GM18861 (cell line): ENCODE data around the gene AMOT.

ENCODE experiments used
- ATAC-seq: cut with Tn5 transposase; IDR thresholded peaks from one replicate; pipeline ENCODE4 v1.9.1; 2021; ENCODE audit not compliant: unreplicated experiment

AMOT gene

DNA sequence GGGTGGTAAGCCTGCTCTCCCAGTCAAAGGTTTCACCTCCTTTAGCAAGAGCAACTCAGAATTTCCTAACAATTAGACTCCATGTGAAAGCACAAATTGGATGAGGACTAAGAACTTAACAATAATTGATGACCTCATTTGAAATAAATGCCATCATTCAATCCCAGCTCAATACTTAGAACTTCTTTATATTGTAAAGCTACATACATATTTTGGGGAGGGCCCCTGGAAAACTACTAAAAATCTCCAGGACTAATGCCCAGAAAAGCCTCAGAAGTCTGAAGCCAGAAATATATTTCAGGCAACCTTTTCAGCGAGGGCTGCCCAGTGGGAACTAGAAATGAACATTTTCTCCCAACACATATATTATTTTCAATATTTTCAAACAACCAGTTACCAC lies 38.1 kb downstream of the AMOT start:
- ATAC-seq: no peak

DNA sequence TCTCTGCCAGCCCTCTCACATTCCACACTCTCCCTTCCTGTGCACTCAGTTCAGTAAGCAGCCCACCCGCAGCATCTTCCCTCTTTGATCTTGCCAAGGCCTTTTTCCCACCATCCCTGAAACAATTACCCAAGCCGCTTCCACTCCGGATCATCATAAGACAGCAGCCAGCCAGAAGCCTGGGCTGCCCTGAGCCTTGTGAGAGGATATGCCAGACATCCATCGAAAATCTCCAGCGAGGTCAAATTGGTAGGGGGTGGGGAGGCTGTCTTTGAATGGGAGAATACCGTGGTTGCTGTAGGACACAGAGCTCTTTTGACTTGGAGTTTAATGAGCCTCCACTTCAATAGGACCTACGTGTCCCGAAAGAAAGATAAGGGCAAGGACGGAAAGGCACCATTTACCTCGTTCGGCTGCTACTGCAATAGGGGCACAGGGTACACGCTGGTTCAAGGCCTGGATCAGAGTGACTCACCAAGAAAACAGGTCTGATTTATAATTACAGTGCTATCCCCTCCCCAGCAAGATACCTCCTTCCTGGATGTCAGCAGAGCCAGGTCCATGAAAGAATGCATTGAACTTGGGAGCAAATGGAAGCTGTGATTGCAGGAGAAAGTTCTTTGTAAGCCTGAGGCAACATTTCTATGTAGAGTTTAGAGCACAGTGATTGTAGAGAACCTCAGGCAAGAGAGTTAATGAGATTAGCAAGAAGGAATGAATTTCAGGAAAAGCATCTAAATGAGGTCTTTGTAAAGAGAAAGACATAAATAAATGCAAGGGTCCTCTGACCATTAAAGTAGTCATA lies 39.5 kb downstream of the AMOT start:
- no peak for ATAC-seq

DNA sequence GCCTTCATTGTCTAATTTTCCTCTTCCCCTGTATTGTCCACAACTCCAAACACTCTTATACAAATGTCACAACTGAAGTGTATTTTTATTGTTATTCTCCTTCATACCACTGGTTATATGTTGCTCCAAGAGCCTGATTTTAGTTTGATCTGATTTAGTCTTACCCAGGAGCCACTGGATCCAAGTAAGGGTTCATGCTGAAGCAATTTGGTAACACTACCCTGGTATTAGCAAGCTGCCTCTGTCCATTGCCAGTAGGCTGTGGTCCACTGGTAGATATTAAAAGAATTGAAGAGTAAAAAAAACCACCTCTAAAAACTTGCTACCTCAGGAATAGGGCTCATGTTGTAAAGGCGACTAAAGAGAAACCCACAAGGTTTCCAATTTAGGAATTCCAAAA lies 41.2 kb downstream of the AMOT start:
- ATAC-seq: no peak

DNA sequence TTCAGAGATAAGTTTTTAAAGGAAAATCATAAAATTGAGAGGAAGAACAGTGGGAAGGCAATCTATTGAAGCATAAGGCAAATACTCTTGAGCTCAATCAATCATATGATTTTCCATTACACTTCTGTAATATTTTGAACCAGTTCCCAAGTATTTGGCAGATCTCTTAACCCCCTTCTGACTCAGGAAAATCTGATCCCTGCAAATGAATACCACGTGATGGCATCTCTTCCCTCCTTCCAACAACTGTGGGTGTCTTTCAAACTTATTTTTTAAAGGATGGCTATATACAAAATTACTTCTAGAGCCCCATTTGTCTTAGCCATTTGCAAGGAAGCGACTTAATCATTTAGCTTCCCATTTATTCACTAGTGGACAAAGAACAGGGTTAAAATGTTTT lies 41.9 kb downstream of the AMOT start:
- no peak for ATAC-seq

DNA sequence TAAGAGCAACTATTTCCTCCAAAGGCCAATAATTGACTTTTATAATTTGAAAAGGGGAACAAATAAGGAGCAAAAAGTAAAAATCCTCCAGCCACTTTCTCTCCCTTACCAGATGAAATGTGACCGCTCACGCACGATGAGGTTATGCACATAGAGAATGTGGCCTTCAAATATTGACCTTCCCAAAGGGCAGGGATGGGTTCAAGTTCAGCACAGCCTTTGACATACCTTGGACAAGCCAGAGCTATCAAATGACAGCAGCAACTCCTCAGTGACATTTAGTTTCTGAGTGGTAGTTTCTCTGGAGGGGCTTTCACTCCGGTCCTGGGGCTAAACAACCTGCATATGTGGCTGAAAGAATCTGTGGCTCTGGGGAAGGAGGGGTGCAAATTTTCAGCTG lies 50.7 kb downstream of the AMOT start:
- no peak for ATAC-seq

DNA sequence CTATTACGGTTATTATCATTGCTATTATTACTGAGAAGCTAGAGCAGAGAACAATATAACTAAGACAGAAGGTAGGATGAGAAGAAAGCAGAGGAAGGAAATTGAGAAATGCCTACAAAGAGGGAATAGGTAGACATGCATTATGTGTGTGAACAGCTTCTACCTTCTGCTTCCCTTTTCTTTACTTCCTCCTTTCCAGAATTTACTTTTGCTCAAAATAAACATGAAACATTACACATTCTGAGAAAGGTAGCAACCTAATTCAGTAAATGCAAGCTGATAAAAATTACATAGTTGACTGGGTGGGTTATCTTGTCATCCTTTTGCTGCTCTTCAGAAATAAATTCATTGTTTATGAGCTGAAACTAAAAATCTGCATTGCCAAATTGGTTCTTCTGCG lies 54.6 kb downstream of the AMOT start:
- no peak for ATAC-seq

DNA sequence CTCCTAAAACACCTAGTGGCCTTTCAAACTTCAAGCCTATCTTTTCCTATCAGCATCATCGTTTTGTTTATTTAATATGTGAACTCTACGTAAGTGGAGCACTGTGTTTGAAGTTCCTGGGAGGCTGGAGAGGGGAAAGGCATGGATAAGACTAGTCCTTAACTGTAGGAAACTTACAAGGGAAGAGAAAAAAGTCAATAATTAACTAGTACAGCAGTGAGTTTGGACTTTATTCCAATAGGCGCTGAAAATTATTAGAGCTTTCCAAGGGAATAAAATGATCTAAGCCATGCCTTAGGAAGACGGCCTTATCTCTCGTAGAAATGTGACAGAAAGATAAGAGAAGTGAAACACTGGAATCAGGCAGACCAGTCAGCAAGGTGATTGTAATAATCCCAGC lies 55.3 kb downstream of the AMOT start:
- ATAC-seq: no peak

DNA sequence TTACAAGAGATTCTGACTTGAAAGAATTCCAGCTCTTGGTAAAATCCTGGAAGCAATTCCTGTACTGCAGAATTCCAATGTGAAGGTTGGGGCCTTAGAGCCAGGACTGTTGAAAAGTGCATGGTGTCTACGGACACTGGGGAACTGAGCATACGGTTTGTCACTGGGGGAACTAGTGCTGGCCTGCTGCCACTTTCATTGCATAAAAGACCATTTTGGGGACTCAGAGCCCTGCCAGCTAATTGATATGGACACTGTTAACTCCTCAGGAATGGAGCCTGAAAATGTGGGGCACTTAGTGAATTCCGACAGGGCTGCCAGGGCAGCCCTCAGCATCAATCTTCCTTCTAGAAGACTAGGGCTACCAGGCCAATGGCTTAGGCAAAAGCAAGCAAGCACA lies 55.9 kb downstream of the AMOT start:
- no peak for ATAC-seq

DNA sequence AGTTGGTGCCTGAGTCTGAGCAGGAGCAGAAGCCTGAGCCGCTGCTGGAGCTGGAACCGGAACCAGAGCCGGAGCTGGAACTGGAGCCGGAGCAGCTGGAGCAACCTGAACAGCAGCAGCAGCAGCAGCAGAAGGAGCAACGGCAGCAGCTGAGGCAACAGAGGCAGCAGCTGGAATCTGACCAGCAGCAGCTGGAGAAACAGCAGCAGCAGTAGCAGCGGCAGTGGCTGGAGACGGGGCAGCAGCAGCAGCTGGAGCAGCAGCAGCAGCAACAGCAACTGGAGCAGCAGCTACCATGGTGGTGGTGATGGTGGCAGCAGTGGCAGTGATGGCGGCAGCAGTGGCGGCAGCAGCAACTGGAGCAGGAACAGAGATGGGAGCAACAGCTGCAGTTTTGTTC lies 61.5 kb downstream of the AMOT start:
- ATAC-seq: no peak

DNA sequence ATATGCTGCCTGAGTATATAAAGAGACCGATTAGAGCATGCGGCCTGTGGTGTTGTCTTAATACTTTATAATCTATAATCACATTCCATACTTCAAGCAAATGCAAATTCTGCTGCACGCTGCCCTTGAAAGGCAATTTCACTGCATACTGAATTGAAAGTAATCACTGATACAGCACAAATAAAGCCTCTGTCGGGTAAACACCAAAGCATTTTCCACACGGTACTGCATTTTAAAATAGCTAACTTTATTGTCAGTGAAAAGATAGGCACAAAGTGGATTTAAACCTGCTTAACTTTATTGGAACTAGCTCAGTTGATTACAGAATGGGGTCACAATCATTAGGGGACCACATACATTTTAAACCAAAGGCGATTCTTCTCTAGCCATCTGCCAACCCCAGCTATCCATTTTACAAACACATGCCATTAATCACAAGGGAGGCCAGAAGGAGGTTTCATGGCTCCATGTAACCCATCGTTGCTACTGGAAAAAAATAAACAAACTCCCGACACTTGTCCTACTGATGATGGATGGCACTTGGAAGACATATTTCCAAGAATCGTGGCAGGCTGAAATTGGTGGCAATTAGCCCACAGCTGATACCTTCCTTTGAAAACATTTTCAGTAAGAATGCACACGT lies 65.9 kb downstream of the AMOT start:
- ATAC-seq: no peak

DNA sequence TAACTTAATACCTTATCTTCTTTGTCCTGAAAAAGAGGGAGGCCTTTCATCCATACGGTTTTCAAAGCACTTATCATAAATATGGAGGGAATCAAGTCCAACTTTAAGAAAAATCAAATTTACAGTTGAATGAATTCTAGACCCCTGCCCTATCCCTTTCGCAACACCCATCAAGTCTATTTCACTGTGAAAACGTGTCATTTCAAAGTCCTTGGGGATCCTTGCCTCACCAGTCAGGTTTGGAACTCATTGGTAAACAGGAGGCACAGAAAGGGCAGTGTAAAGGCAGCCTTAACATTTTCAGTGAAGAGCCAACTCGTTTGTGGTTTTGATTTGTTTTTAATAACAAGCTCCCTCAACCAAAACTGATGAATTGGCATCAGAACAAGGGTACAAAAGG lies 66.5 kb downstream of the AMOT start:
- ATAC-seq: no peak

DNA sequence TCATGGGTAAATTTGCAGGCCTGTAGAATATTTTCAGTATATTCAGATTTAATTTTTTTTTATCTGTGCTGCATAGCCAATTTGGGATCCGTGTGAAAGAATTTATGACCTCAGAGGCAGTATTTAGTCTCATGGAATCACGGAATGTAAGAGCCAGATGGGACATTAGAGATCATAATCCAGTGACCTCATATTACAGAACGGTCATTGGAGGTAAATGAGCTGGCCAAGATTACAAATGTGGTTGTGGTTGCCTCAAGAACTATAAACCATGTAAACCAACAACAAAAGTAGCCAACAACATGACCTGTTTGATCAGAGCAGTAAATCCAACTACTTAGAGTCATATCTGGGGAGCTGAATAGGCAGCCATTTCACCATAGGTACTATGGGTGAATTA lies 71.6 kb downstream of the AMOT start:
- no peak for ATAC-seq

DNA sequence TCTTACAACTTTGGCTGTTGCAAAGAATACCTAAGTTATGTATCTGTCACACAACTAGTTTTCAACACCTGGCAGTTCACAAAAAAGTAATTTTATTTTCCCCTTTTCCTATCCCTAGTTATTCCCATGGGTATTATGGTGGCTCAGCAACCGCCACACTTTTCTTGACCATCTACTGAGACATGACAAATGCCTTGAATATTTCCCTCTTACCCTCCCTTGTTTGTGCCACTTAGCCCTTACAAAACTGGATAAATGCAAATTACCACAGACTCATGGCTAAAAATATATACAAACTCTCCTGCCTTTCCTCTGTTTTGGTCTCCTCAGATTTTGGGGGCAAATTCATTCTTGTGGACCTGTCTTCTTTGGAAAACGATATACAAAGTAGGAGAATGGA lies 72.1 kb downstream of the AMOT start:
- no peak for ATAC-seq

DNA sequence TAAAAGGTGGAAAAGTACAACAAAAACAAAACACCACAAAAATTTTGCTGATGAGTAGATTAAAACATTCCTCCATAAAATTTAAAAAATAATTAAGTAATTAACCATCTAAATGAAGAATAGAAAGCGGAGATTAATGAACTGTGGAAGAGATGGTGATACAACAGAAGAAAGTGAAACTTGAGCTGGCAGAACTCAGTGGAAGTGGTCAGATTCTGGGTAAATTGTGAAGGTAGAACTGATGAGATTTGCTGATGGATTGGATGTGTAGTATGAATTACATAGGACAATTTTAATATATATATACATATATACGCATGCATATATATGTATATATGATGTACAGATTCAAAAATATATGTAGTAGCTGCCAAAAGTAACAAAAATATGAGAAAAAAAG lies 73.9 kb downstream of the AMOT start:
- ATAC-seq: no peak

DNA sequence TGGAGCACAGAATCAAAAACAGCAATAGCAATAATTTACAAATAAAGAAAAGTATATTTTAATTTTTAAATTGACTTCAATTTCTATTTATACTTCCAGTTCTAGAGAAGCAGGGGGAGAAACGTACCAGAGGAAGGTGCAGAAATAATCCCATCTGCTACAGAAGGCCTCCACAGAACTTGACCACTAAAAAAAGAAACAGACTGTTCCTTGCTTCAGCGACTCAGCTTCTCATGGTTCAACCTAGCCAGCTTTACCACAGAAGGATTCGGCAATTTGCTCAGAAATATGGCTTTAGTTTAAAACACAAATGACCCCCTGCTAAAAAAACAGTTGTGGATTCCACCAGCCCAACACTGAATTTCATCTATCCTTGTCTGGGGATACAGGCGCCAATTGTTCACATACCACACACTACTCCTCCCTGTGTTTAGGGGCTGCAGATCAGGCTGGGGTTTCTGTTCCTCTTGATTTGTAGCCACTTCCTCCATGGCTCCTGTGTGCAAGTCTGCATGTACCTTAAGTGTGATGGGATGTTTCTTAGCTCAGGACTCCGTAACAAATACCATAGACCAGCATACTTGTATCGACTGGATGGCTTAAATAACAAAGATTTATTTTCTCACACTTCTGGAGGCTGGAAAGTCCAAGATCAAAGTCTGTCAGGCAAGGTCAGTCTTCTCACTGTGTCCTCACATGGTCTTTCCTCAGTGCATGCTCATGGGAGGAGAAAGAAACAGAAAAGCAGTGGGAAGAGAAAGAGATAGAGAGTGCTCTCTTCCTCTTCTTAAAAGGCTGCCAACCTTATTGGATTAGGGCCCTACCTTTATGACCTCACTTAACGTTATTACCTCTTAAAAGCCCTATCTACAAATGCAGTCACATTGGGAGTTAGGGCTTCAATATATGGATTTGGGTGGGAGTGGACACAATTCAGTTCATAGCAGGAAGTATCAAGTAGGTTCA lies 79.1 kb downstream of the AMOT start:
- peak; percentile 72 for ATAC-seq

DNA sequence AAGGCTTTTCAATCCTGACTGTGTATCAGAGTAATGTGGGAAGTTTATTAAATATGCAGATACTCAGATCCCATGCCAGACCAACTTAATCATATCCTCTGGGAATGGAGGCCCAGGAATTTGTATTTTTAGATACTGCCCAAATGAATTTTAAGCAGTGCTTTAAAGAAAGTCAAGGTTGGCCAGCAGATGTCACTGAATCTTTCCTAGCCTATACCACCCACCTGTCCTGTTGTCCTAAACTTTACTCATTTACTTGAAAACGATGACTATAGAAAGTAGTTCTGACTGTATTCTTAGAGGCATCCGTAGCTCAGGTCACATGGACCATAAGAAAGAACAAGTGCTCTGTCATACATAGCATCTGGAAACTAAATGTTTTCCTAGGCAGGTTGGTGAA lies 79.9 kb downstream of the AMOT start:
- peak; percentile 64 for ATAC-seq

DNA sequence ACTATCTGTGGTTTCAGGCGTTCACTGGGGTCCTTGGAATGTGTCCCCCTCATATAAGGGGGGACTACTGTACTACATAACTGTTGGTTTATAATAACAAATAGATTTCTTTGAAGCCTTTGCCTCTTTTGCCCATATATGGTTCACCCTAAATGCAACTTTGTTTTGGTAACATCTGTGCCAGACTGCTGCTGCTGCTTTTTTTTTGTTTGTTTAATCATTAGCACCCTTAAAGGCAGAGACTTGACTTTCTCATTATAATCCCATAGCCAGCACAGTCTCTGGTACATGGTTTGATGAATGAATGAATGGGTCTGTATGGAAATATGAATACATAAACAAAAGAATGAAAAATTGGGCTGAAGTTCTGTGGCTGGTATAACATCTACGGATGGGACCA lies 80.7 kb downstream of the AMOT start:
- no peak for ATAC-seq

DNA sequence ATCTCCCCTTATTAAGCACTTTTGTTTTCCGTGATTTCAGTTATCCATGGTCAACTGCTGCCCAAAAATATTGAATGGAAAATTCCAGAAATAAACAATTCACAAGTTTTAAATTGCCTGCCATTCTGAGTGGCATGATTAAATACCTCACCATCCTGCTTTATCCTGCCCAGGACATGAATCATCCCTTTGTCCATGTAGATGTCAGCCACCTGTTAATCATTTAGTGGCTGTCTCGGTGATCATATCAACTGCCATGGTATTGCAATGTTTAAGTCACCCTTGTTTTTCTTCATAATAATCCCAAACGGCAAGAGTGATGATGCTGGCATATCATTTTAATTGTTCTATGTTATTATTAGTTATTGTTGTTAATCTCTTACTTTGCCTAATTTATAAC lies 81.1 kb downstream of the AMOT start:
- ATAC-seq: no peak

DNA sequence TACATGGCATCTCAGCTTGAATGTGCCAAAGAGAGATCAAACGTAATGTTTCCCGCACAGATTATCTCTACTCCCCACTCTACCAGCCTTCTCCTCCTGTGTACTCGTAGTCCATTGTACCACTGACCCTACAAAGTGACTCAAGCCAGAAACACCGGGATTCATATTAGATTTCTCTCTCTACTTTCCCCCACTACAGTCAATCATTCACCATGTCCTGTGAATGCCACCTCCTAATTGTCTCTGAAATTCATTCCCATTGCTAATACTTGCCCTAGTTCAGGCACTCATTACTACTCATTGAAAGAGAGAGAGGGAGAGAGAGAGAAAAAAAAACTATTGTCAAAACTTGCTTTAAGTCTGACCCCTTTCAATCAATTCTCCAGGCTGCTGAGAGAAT lies 82.7 kb downstream of the AMOT start:
- ATAC-seq: no peak

DNA sequence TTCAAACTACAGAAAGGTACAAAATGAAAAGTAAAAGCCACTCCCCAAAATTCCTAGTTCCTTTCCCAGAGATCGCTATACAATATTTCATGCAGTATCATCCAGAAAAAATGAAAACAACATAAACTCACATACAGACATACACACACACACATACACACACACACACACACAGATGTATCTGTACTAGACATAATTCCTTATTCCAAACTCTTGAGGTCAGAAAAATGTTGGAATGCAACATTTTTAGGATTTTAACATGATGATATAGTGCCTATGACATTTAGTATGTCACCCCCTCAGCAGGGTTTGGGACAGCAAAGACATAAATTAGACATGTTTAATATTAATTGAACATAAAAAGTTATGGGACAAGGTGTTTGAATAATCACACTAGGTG lies 87.5 kb downstream of the AMOT start:
- ATAC-seq: no peak

DNA sequence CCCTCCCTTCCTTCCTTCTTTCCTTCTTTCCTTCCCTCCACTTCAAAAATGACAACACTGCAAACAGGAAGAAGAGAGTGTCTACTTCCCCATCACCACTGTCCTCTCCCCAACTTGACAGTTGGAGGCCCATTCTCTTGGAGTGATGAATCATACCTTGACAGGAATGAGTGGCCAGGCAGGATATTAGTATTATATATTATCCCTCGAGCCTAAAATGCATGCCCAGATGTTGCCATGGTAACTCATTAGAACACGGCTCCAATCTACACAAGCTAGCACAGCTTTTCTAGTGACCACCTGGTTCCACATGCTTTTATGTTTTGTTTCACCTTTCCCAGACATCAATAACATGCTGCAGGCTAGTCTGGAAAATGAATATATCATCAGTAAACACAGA lies 89.6 kb downstream of the AMOT start:
- no peak for ATAC-seq
